ENCODE measurements around the gene CGA.

DNA sequence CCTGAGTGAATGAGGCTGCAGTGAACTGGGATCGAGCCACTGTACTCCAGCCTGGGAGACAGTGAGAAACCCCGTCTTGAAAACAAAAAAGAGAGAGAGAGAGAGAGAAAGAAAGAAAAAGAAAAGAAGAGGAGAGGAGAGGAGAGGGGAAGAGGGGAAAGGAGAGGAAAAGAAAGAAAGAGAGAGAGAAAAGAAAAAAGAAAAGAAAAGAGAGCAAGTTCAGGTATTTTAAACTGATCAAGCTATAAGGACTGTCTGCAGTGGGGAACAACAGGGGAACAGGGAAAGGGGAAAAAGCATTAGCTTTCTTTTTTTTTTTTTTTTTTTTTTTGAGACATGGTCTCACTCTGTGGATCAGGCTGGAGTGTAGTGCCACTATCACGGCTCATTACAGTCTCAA lies 2.5 kb downstream of the CGA start:
- TF ChIP-seq, protein P1, sequence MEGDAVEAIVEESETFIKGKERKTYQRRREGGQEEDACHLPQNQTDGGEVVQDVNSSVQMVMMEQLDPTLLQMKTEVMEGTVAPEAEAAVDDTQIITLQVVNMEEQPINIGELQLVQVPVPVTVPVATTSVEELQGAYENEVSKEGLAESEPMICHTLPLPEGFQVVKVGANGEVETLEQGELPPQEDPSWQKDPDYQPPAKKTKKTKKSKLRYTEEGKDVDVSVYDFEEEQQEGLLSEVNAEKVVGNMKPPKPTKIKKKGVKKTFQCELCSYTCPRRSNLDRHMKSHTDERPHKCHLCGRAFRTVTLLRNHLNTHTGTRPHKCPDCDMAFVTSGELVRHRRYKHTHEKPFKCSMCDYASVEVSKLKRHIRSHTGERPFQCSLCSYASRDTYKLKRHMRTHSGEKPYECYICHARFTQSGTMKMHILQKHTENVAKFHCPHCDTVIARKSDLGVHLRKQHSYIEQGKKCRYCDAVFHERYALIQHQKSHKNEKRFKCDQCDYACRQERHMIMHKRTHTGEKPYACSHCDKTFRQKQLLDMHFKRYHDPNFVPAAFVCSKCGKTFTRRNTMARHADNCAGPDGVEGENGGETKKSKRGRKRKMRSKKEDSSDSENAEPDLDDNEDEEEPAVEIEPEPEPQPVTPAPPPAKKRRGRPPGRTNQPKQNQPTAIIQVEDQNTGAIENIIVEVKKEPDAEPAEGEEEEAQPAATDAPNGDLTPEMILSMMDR (IDR thresholded peaks at IDR 0.05): no peak
- TF ChIP-seq POLR2A (IDR thresholded peaks at IDR 0.05): no peak
